OCI-LY1 (cell line): ENCODE measurements around the gene C16orf89.

Experiments
- CTCF ChIP-seq: fragments of 200-600 bp; sonication (generic), shearing (Covaris generic); IDR thresholded peaks from 2 replicates; pipeline ENCODE4 v1.5.1; 2017; ENCODE audit warnings: mild to moderate bottlenecking, antibody characterized with exemption, low read length, moderate library complexity, mixed read lengths
- EZH2 ChIP-seq: fragments of 200-600 bp; sonication (generic), shearing (Covaris generic); IDR thresholded peaks from 2 replicates; pipeline ENCODE4 v1.8.0; 2017; ENCODE audit warnings: borderline replicate concordance, mixed run types, mild to moderate bottlenecking, antibody characterized with exemption, low read length, moderate library complexity, mixed read lengths

DNA sequence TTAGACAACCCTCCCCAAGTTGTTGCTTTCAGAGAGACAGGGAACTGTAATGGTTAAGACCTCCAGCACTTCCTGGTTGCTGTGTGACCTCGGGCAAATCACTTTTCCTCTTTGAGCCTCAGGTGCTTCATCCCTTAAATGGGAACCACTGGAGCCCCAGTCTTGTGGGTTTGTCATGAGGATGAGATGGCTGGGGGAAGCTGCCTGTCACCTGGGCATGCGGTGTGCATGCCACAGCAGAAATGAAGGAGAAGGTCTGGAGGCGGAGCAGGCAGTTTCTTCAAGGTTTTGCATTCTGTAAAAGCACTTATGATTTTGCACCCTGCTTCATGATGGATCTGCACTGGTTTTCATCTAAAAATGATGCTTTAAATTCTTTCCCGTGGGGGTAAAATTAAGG, 54.1 kb downstream of the C16orf89 start:
- TF ChIP-seq CTCF = no peak
- no peak for TF ChIP-seq EZH2
